Lower leg skin (tissue), 4 donors: ENCODE results near the gene CNOT1. TPM values are rescaled to one million over a fixed set of nuclear protein-coding genes. Genes with fewer than 3 reads are reported as not detected.
"Not testable (repeated sequence)": the region's sequence is repeated elsewhere in the genome, so short reads cannot be mapped to it uniquely, and the experiment has no call there.

Source experiments
- DNase-seq, 2 donors: peaks; one replicate each; pipeline ENCODE4 v3.0.0-alpha.2; 2019; ENCODE audit warnings: low spot score in 2 of 2
- H3K4me3 ChIP-seq: fragments of 200-600 bp; sonication (generic); 2 replicates; pipeline ENCODE4 v1.5.1; 2017; ENCODE audit warnings: mild to moderate bottlenecking, low read depth; ENCODE audit not compliant: poor library complexity, severe bottlenecking
- POLR2A ChIP-seq, 2 donors: fragments of 450-650 bp; IDR thresholded peaks; one replicate each; pipeline ENCODE4 v1.6.1; 2016 to 2017; ENCODE audit warnings: antibody characterized with exemption in 2 of 2, mild to moderate bottlenecking in 1 of 2, moderate library complexity in 1 of 2
- WGBS, 2 donors: methylation state at CpG; one replicate each; pipeline ENCODE4 v1.1.5; 2018; 5-methylcytosine and 5-hydroxymethylcytosine counted together
- intact Hi-C: fragments of 100-400 bp; cut with DNase I; formaldehyde crosslinking; loops from one replicate; pipeline ENCODE4 v1.15.0; 2023; ENCODE audit warnings: low total_unique reads
- total RNA-seq, 4 donors: library from RNA; depleted of rRNA; stranded (reverse); fragments of >200 nt; gene quantifications; one replicate each; pipeline ENCODE4 v1.1.0, GENCODE V29; 2016
- TF ChIP-seq, protein P1 (sequence below), 3 donors: fragments of 450-650 bp; IDR thresholded peaks; one replicate each; pipeline ENCODE4 v1.5.1; 2016; ENCODE audit warnings: antibody characterized with exemption in 3 of 3, mild to moderate bottlenecking in 3 of 3, moderate library complexity in 2 of 3

The CNOT1 gene
- total RNA-seq, 4 donors from 2014 or later: 80.1 to 118 (median 102) TPM

DNA sequence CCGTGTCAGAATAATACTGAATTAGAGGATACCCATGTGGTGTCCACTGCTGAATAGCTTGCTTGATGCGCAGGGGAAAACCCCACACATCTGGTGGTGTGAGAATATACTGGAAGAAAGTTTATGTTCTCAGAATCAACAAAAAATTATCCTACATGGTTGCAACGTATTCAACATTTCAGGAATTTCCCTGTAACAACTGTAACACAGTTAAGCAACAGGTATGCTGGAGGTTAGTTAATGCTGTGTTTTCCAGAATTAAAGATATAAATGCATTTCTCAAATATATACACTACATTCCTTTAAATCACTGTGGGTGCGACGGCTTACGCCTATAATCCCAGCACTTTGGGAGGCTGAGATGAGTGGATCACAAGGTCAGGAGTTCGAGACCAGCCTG, 5.4 kb downstream of the CNOT1 start:
- DNase-seq: no peak
- WGBS, 2 donors: 80 to 85% methylated on average over 7 of the region's 7 CpGs
- intact Hi-C loops: no loop called here
- TF ChIP-seq, protein P1, sequence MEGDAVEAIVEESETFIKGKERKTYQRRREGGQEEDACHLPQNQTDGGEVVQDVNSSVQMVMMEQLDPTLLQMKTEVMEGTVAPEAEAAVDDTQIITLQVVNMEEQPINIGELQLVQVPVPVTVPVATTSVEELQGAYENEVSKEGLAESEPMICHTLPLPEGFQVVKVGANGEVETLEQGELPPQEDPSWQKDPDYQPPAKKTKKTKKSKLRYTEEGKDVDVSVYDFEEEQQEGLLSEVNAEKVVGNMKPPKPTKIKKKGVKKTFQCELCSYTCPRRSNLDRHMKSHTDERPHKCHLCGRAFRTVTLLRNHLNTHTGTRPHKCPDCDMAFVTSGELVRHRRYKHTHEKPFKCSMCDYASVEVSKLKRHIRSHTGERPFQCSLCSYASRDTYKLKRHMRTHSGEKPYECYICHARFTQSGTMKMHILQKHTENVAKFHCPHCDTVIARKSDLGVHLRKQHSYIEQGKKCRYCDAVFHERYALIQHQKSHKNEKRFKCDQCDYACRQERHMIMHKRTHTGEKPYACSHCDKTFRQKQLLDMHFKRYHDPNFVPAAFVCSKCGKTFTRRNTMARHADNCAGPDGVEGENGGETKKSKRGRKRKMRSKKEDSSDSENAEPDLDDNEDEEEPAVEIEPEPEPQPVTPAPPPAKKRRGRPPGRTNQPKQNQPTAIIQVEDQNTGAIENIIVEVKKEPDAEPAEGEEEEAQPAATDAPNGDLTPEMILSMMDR (IDR thresholded peaks at IDR 0.05): no peak
- TF ChIP-seq POLR2A (IDR thresholded peaks at IDR 0.05): no peak
- no peak overlapping the region for H3K4me3 ChIP-seq

DNA sequence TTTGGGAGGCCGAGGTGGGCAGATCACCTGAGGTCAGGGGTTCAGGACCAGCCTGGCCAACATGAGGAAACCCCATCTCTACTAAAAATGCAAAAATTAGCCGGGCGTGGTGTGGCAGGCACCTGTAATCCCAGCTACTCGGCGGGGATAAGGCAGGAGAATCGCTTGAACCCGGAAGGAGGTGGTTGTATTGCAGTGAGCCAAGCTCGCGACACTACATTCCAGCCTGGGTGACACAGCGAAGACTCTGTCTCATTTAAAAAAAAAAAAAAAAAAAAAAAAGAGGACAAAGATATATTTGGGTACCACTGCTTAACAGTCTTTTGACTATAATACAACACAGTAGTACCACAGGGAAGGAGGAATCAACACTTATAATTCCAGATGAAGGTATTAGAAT, 9.2 kb downstream of the CNOT1 start:
- TF ChIP-seq, protein P1 (IDR thresholded peaks at IDR 0.05): no peak
- WGBS, 2 donors: 90 to 91% methylated on average over 10 of the region's 10 CpGs
- intact Hi-C loops: no loop called here
- H3K4me3 ChIP-seq: no peak overlapping the region
- no peak for DNase-seq

DNA sequence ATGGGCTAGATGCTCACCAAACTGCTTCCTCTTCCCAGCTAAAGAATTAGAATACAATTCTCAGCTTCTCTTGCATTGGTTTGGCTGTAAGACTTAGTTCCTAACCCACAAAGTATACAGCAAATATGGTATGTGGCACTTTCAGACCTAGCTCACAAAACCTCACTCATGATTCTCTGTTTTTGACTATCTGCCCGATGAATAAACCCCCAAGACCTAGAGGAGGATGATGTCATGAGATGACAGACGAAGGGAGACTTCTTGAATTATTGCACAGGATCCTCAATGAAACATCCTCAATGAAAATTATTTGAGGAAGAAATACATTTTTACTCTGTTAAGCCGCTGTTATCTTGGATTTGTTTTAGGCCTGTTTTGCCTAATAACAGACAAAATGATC, 14.3 kb downstream of the CNOT1 start:
- H3K4me3 ChIP-seq: no peak overlapping the region
- 49% methylated on average over 3 of the region's 3 CpGs; no CpG with 5 or more reads in 1 of the 2 donors for WGBS, 2 donors
- no peak for DNase-seq
- no peak for TF ChIP-seq POLR2A (IDR thresholded peaks at IDR 0.05)
- TF ChIP-seq, protein P1 (IDR thresholded peaks at IDR 0.05): no peak
- intact Hi-C loops: no loop called here

DNA sequence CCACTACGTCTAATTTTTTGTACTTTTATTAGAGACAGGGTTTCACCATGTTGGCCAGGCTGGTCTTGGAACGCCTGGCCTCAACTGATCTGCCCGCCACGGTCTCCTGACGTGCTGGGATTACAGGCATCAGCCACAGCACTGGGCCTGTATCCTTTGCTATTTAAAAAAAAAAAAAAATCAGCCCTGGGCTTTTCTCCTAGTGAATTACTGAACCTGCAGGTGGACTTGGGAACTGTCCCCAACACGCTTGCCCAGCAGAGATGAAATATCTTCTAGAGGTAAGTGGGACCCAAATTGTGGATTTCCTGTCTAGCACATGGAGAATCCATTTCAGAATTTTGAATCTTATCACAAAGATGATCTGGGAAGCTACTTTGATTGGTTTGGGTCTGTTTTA, 14.8 kb downstream of the CNOT1 start:
- intact Hi-C loops: no loop called here
- H3K4me3 ChIP-seq: no peak overlapping the region
- TF ChIP-seq POLR2A (IDR thresholded peaks at IDR 0.05): no peak
- TF ChIP-seq, protein P1 (IDR thresholded peaks at IDR 0.05): no peak
- WGBS, 2 donors: 100% methylated on average over 4 of the region's 6 CpGs; no CpG with 5 or more reads in 1 of the 2 donors
- no peak for DNase-seq

DNA sequence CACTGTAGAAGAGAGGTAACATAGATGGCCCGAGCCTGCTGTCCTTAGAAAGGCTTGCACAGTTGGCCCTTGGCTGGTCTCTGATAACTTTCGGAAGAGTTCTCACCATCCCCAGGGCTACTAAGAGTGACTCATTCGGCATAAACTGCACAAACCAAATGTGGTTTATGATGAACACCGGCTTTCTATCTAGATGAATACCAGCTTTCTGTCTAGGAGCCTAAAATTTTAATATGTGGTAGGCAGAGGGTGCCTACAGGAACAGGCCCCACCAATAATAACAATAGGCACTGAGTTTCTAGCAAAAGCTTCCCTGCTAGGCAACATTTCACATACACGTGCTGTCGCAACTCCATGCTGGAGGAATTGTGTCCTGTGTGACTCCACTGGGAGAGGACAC, 15.4 kb downstream of the CNOT1 start:
- DNase-seq: no peak
- no peak overlapping the region for H3K4me3 ChIP-seq
- 55% methylated on average over 6 of the region's 6 CpGs; no CpG with 5 or more reads in 1 of the 2 donors for WGBS, 2 donors
- intact Hi-C loops: no loop called here
- TF ChIP-seq POLR2A (IDR thresholded peaks at IDR 0.05): no peak
- TF ChIP-seq, protein P1 (IDR thresholded peaks at IDR 0.05): no peak

DNA sequence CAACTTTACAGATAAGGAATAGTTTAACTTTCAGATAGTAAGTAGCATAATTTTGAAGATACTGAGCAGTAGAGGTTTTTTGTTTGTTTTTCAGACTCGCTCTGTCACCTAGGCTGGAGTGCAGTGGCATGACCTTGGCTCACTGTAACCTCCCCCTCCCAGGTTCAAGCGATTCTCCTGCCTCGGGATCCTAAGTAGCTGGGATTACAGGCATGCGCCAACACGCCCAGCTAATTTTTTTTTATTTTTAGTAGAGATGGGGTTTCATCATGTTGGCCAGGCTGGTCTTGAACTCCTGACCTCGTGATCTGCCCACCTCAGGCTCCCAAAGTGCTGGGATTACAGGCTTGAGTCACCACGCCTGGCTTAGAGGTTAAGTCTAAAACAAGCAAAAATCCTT, 16.7 kb downstream of the CNOT1 start:
- DNase-seq, intact Hi-C loops, H3K4me3 ChIP-seq: not testable (repeated sequence)
- 70 to 77% methylated on average over 6 to 7 of the region's 7 CpGs for WGBS, 2 donors
